GM12878 (cell line): ENCODE results near the gene CEP89. TPM values are rescaled to one million over a fixed set of nuclear protein-coding genes. Genes with fewer than 3 reads are reported as not detected.

Experiments
- ATAC-seq: fragments of 200-7000 bp; cut with Tn5 transposase; 3 replicates; pipeline ENCODE4 v1.9.1; 2020; ENCODE audit warnings: mild to moderate bottlenecking, moderate library complexity
- BruUV-seq: library from RNA; stranded (reverse); fragments of 400-500 nt; replicated peaks from 2 replicates; lab custom pipeline; 2021; lab: Mats Ljungman, UMichigan
- CTCF ChIA-PET: fragments of 300-600 bp; sonication (Branson Sonifier 250); formaldehyde crosslinking; extraction: SDS; loops from one replicate; lab custom pipeline; 2021; ENCODE audit warnings: inconsistent platforms; lab: Yijun Ruan, JAX
- POLR2A ChIA-PET: fragments of 350-600 bp; formaldehyde crosslinking; extraction: SDS; loops from one replicate; lab custom pipeline; 2021; ENCODE audit warnings: inconsistent platforms; lab: Charles Lee
- RAD21 ChIA-PET: fragments of 300-600 bp; sonication (Branson Sonifier 250); formaldehyde crosslinking; loops from one replicate; lab custom pipeline; 2023; ENCODE audit warnings: antibody characterized with exemption; ENCODE audit not compliant: unreplicated experiment; lab: Charles Lee
- SMC1A ChIA-PET: fragments of 300-600 bp; sonication (Branson Sonifier 250); formaldehyde crosslinking; loops from one replicate; lab custom pipeline; 2023; ENCODE audit not compliant: unreplicated experiment, uncharacterized antibody; lab: Charles Lee
- DNase-seq: peaks from one replicate; pipeline ENCODE4 v3.0.0-alpha.2; 2011; ENCODE audit warnings: low read depth, low spot score
- FAIRE-seq: peaks from 3 replicates; lab custom pipeline; 2011; peaks lifted over from hg19 to GRCh38; lab: Jason Lieb, UNC
- H2AFZ ChIP-seq: 2 replicates; pipeline ENCODE4 v1.6.0; 2011; ENCODE audit warnings: low read depth, low read length, control low read depth; ENCODE audit not compliant: control insufficient read depth
- H3K27ac ChIP-seq: 2 replicates; pipeline ENCODE4 v1.5.1; 2011; ENCODE audit warnings: control low read depth; ENCODE audit not compliant: control insufficient read depth, insufficient read depth
- H3K27me3 ChIP-seq, 2 experiments: replicated peaks in 1 of 2; 2 replicates each; pipeline versions ENCODE4 v1.6.0 to v1.6.1; 2011; ENCODE audit warnings: low read length in 1 of 2; ENCODE audit not compliant: control insufficient read depth in 2 of 2, insufficient read depth in 2 of 2
- H3K36me3 ChIP-seq, 2 experiments: 2 replicates each; pipeline ENCODE4 v1.5.1; 2011; ENCODE audit warnings: low read length in 1 of 2; ENCODE audit not compliant: control insufficient read depth in 2 of 2, insufficient read depth in 2 of 2
- H3K4me1 ChIP-seq: 2 replicates; pipeline ENCODE4 v1.6.1; 2011; ENCODE audit warnings: mild to moderate bottlenecking, low read length, moderate library complexity, mixed read lengths; ENCODE audit not compliant: control insufficient read depth, insufficient read depth
- H3K4me2 ChIP-seq: 2 replicates; pipeline ENCODE4 v1.6.0; 2011; ENCODE audit warnings: control low read depth; ENCODE audit not compliant: control insufficient read depth, insufficient read depth
- H3K4me3 ChIP-seq: fragments of 200-600 bp; sonication (generic); 2 replicates; pipeline ENCODE4 v1.5.1; 2016
- H3K79me2 ChIP-seq: 2 replicates; pipeline ENCODE4 v1.6.0; 2011; ENCODE audit warnings: low read length; ENCODE audit not compliant: control insufficient read depth, insufficient read depth
- H3K9ac ChIP-seq: 2 replicates; pipeline ENCODE4 v1.8.0; 2011; ENCODE audit warnings: low read length, control low read depth, mixed read lengths; ENCODE audit not compliant: control insufficient read depth, insufficient read depth
- H3K9me3 ChIP-seq: replicated peaks from 3 replicates; pipeline ENCODE4 v1.5.1; 2011; ENCODE audit warnings: mild to moderate bottlenecking, low read length; ENCODE audit not compliant: control insufficient read depth, insufficient read depth
- H4K20me1 ChIP-seq: 2 replicates; pipeline ENCODE4 v1.6.0; 2011; ENCODE audit not compliant: control insufficient read depth, insufficient read depth
- BCL3 ChIP-seq: IDR thresholded peaks from 2 replicates; pipeline ENCODE4 v1.6.1; 2011; ENCODE audit warnings: borderline replicate concordance, low read depth, mild to moderate bottlenecking, moderate library complexity, low read length; ENCODE audit not compliant: insufficient read depth, poor library complexity, severe bottlenecking
- GATAD2B ChIP-seq: fragments of 450-650 bp; conservative IDR thresholded peaks from 2 replicates; pipeline ENCODE4 v1.6.1; 2017; ENCODE audit warnings: low read depth, mild to moderate bottlenecking, moderate library complexity
- NR2C1 ChIP-seq: fragments of 450-650 bp; IDR thresholded peaks from 2 replicates; pipeline ENCODE4 v1.6.1; 2017; ENCODE audit warnings: antibody characterized with exemption, mild to moderate bottlenecking, moderate library complexity
- ZBED1 ChIP-seq: IDR thresholded peaks from 2 replicates; pipeline ENCODE4 v1.6.1; 2016; ENCODE audit warnings: borderline replicate concordance
- ZNF217 ChIP-seq: fragments of 450-650 bp; IDR thresholded peaks from 2 replicates; pipeline ENCODE4 v1.6.1; 2017; ENCODE audit warnings: antibody characterized with exemption, mild to moderate bottlenecking
- WGBS: methylation state at CpG from one replicate; pipeline ENCODE4 v1.1.6; 2016; ENCODE audit warnings: low lambda C conversion rate; ENCODE audit not compliant: insufficient replicate concordance, insufficient coverage; ENCODE audit errors: missing lambda C conversion rate; 5-methylcytosine and 5-hydroxymethylcytosine counted together
- in situ Hi-C: fragments of 300-500 bp; cut with MboI; formaldehyde crosslinking; loops from 9 replicates; pipeline ENCODE4 v1.14.3; 2018; ENCODE audit warnings: mixed read lengths
- intact Hi-C: fragments of 100-400 bp; cut with micrococcal nuclease; formaldehyde crosslinking; loops from one replicate; pipeline ENCODE4 v1.14.2; 2022; ENCODE audit not compliant: unreplicated experiment
- polyA plus RNA-seq, 11 experiments: library from polyadenylated mRNA; depleted of rRNA in 4 of 11; unstranded in 6 of 11; stranded (reverse) in 5 of 11; fragments of >200 nt; fragmentation: Nextera tagmentation in 4 of 11; fragmentation: Illumina TruSeq in 1 of 11; extraction: Ambion mirVana in 4 of 11; extraction: Trizol in 1 of 11; gene quantifications; 1 replicate in 1 of 11; 2 replicates in 10 of 11; pipeline versions ENCODE4 v1.2.1 to v1.2.3, GENCODE V29; 2011 to 2016; ENCODE audit warnings: inconsistent platforms in 2 of 11, missing spikeins in 2 of 11, low read depth in 1 of 11
- total RNA-seq, 4 experiments: library from RNA; depleted of rRNA in 3 of 4; stranded (reverse); fragments of >200 nt in 3 of 4; fragmentation: Illumina TruSeq in 1 of 4; extraction: Trizol in 1 of 4; gene quantifications; 2 replicates each; pipeline versions ENCODE4 v1.2.1 to v1.2.3, GENCODE V29; 2013 to 2021

Gene CEP89
- total and polyA plus RNA-seq, 10 of the 15 experiments (the other 5 are each of a cell fraction or from before 2014, with no cell fraction given) = 6.0 to 19.3 (median 10.2) TPM

GRCh38 chr19:32889137-32889934 is 82.4 kb downstream of the CEP89 start:
- TF ChIP-seq GATAD2B = no peak
- TF ChIP-seq NR2C1 = no peak
- TF ChIP-seq ZNF217 = no peak
- TF ChIP-seq BCL3 = no peak
- no peak for TF ChIP-seq ZBED1
- TF ChIP-seq, all 136 proteins: peak for 0
- Histone ChIP-seq H2AFZ (no peak overlapping the region), H3K27ac (no peak overlapping the region), H4K20me1 (no peaks in the 10 kb centered on the region), H3K9me3 (peaks cover 4% of the 10 kb centered on the region; the same call in 2 of the 3 replicates), H3K9ac (no peak overlapping the region), H3K4me2 (no peak overlapping the region), H3K79me2 (no peaks in the 10 kb centered on the region), H3K4me1 (no peaks in the 10 kb centered on the region), H3K4me3 (no peak overlapping the region), H3K36me3 (peaks cover 0 to 4% of the 10 kb centered on the region in 2 experiments; a peak in 1 of 4 replicates), H3K27me3 (no peaks in the 10 kb centered on the region)
- intact Hi-C loops = no loop called here
- CTCF ChIA-PET = no interaction called here
- DNase-seq (no peak), FAIRE-seq (no peak), ATAC-seq (no peak)
- SMC1A ChIA-PET = no interaction called here
- BruUV-seq = no TSS peak
- in situ Hi-C loops = no loop called here
- RAD21 ChIA-PET = no interaction called here
- POLR2A ChIA-PET = interaction anchor here (0.6 kb wide), 1 partner anchor 60 kb away, joined by 4 read pairs; no protein-coding TSS in a partner anchor
- 80% methylated on average over 11 of the region's 11 CpGs for WGBS
